LNCAP (cell line): Measurements from ENCODE around the gene ST8SIA5.

Experiments
- TF ChIP-seq, protein P1 (sequence below): fragments of 450-650 bp; IDR thresholded peaks from 2 replicates; pipeline ENCODE4 v1.5.1; 2017; ENCODE audit warnings: mild to moderate bottlenecking

ST8SIA5 gene

DNA sequence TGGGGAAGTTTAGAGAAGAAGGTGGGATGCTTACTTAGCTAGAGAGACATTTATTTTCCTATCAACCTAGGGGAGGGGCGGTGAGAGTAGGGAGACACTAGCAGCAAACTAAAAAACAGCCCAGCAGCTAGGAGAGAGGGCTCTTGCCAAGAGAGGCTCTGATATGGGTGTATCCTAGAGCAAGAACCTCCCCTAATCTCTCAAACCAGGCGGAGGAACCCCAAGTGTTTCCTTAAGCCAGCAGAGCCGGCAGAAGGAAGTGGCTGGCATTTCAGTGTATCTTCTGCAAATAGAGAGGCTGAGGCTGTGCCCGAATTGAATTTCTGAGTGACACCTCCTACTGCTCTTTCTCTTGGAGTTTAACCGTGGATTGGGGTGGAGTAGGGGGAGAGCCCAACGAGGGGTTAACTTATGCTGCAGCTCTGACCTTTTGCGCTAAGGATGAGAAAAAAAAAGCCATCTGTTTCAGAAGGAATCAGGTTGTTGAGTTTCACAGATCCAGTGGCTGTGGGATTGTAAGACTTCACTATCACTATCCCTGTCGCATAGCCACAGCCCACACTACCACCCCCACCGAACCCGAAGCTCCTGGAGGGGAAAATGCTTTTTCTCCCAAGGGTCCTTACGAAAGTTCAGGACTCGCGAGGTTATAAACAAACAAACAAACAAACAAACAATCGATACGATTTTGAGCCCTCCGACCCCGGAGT lies 1.4 kb downstream of the ST8SIA5 start:
- TF ChIP-seq, protein P1, sequence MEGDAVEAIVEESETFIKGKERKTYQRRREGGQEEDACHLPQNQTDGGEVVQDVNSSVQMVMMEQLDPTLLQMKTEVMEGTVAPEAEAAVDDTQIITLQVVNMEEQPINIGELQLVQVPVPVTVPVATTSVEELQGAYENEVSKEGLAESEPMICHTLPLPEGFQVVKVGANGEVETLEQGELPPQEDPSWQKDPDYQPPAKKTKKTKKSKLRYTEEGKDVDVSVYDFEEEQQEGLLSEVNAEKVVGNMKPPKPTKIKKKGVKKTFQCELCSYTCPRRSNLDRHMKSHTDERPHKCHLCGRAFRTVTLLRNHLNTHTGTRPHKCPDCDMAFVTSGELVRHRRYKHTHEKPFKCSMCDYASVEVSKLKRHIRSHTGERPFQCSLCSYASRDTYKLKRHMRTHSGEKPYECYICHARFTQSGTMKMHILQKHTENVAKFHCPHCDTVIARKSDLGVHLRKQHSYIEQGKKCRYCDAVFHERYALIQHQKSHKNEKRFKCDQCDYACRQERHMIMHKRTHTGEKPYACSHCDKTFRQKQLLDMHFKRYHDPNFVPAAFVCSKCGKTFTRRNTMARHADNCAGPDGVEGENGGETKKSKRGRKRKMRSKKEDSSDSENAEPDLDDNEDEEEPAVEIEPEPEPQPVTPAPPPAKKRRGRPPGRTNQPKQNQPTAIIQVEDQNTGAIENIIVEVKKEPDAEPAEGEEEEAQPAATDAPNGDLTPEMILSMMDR, result no peak

DNA sequence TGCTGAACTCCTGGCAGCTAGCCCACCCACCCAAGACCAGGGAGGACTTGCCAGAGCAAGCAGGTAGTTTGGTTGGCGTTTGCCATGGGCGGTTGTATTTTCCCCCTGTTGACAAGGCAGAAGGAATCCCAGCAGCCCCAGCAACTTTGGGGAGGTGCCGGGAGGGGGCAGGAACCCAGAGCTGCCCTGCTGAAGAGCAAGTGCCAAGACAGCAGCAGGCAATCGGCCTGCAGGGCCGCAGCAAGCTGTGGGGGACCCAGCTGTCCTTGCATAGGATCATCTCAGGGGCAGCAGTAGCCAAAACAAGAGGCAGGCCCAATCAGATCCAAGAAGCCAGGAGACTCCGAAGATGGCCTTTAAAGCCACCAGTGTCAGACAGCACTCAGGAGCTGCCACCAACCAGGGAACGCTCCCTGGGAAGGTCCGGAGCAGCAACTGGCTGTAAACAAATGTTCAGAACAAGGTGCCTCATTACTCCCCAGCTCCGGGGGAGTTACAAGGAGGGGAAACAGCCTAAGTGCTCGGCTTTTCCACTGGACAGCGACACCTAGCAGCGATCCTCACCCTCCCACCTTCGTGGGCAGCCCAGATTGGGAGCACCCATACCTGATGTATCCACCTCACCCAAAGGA lies 2.1 kb downstream of the ST8SIA5 start:
- TF ChIP-seq, protein P1, result no peak

DNA sequence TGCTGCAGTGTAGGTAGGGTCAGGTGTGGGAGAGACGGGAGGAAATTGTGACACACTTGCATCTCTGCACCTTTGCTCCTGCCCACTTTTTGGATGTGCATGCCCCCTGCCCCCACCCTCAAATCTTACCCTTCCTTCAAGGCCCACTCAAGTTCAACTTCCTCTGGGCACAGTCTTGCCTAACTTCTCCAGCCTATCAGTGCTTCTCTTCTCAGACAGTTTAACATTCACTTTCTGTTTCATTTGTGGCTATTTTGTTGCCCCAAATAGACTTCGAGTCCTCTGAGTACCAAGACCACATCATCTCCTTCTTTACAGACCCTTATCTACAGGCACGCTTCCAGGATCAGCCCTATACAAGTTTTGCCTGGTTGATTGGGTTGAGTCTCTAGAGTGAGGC lies 2.7 kb downstream of the ST8SIA5 start:
- TF ChIP-seq, protein P1, result no peak

DNA sequence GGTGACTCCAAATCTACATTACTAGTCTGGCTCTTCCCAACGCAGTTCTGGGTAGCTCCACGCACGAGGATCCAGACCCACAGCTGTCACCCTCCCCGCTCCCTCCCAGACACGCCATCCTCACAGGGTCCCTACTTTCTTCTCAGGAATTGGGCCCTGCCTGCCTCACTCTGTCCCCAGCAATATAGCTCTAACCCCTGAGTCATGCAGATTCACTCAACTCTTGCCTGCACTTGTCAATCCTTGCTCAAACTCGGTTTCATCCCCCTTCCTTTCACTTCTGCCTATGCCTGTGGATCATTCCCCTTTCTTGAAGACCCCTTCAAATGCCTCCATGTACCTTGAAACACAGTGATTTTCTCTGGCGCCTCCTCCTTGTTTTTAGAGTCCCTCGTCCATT lies 5.0 kb downstream of the ST8SIA5 start:
- TF ChIP-seq, protein P1, result no peak

DNA sequence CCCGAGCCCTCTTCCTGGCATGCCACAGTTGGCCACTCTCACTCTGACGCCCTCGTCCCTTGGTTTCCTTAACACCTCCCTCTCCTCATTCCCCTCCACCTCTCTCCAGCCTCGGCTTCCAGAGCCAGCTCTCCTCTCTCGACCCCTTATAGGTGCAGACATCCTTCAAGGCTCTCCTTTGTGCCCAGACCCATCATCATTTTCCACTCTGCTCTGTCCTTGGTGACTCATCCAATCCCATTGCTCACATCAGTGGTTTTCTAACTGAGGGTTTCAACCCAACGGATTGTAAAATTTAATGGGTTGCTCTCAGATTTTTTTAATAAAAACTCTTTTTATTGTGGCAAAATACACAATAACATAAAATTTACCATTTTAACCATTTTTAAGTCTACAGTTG lies 6.2 kb downstream of the ST8SIA5 start:
- TF ChIP-seq, protein P1, result no peak

DNA sequence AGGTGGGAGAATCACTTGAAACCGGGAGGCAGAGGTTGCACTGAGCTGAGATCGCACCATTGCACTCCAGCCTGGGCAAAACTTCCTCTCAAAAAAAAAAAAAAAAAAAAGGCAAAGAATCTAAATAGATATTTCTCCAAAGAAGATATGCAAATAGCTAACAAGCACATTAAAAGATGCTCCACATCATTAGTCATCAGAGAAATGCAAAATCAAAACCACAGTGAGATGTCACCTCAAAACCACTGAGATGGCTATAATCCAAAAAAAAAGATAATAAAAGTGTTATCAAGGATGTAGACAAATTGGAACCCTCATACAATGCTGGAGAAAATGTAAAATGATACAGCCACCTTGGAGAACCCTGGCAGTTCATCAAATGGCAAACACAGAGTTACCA lies 8.4 kb downstream of the ST8SIA5 start:
- TF ChIP-seq, protein P1, result no peak

DNA sequence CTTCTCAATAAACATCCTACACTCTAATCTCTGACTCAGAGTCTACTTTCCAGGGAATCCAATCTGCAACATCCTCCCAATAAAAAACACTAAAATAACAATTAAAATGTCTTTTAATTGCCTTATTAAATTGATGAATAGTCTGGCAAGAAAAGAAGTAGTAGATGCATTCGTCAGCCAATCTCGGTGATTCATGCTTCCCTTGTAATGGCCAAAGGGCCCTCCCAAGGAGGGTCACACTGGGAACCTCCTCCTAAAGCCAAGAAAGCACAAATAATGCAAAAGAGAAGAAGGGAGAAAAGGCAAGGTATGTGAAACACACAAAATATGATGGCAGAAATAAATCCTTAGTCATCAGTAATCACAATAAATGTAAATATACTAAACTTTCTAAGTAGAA lies 16.8 kb downstream of the ST8SIA5 start:
- TF ChIP-seq, protein P1, result no peak
